ENCODE measurements around the gene AFAP1.

AFAP1 gene

DNA sequence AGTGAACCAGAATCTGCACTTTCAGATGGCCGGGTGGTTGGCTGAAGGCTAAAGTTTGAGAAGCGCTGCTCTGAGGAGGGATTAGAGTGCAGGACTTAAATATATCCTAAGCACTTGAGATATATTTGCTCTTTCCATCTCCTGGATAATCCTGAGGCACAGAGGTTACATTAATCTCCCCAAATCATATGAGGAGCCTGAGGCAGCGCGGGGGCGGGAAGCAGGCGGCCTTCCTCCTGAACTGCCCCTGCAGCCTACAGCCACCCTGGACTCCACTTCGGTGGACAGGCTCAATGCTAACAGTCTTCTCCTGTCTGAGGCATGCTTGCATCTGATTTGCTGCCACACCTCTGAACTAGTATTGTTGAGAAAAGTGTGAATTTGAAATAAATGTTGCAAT, 72.5 kb downstream of the AFAP1 start:
- DNase-seq (ENCODE audit: insufficient read length) = no peak

DNA sequence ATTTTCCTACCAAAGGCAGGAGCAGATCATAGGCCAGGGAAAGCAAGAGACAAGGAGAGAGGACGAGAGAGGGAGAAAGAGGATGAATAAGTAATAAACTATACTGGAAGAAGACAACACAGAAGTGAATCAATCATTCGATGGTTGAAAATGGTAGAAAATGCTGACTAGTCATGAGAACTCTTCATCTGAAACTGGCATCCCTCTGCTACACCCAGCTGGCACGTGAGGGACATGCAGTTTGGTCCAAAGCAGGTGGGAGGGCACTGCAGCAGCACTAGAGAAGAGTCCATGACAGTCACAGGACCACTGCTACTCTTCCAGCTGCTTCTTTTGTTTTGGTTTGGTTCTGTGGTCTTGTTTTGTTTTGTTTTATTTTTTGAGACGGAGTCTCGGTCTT, 74.1 kb downstream of the AFAP1 start:
- TF ChIP-seq POLR2AphosphoS5 (IDR thresholded peaks at IDR 0.05; ENCODE audit: low read depth, low read length) (no peak), POLR2A (IDR thresholded peaks at IDR 0.05; ENCODE audit: low read depth, low read length) (no peak), TAF1 (IDR thresholded peaks at IDR 0.05; ENCODE audit: borderline replicate concordance, low read depth, low read length) (no peak)
- FAIRE-seq (no peak), DNase-seq (ENCODE audit: insufficient read length) (no peak)

More for the DNA sequence above, 72.5 kb downstream of the AFAP1 start:
- TF ChIP-seq POLR2AphosphoS5 (IDR thresholded peaks at IDR 0.05; ENCODE audit: low read depth, low read length) (no peak), TAF1 (IDR thresholded peaks at IDR 0.05; ENCODE audit: borderline replicate concordance, low read depth, low read length) (no peak), POLR2A (IDR thresholded peaks at IDR 0.05; ENCODE audit: low read depth, low read length) (no peak)
- no peak for FAIRE-seq

DNA sequence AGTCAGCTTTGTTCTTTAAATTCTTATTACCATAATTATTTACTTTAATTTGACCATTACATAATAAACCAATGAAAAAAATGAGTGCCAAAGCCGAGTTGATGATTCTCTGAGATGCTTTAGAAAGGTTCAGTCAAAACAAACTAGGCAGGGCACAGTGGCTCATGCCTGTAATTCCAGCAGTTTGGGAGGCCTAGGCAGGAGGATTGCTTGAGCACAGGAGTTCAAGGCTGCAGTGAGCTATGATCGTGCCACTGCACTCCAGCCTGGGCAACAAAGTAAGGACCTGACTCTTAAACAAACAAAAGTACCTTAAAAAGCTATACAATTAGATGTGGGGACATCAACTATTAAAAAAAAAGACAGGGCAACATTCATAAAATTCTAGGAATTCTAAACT, 75.0 kb downstream of the AFAP1 start:
- no peak for TF ChIP-seq POLR2A (IDR thresholded peaks at IDR 0.05; ENCODE audit: low read depth, low read length)
- no peak for TF ChIP-seq TAF1 (IDR thresholded peaks at IDR 0.05; ENCODE audit: borderline replicate concordance, low read depth, low read length)
- no peak for TF ChIP-seq POLR2AphosphoS5 (IDR thresholded peaks at IDR 0.05; ENCODE audit: low read depth, low read length)
- FAIRE-seq (no peak), DNase-seq (ENCODE audit: insufficient read length) (no peak)

- FAIRE-seq (peak; percentile 85), DNase-seq (ENCODE audit: insufficient read length) (no peak)
- TF ChIP-seq POLR2A (IDR thresholded peaks at IDR 0.05; ENCODE audit: low read depth, low read length) (no peak), POLR2AphosphoS5 (IDR thresholded peaks at IDR 0.05; ENCODE audit: low read depth, low read length) (no peak), TAF1 (IDR thresholded peaks at IDR 0.05; ENCODE audit: borderline replicate concordance, low read depth, low read length) (no peak)
Measured at GRCh38 chr4:7863911-7864681, 75.6 kb downstream of the AFAP1 start.

DNA sequence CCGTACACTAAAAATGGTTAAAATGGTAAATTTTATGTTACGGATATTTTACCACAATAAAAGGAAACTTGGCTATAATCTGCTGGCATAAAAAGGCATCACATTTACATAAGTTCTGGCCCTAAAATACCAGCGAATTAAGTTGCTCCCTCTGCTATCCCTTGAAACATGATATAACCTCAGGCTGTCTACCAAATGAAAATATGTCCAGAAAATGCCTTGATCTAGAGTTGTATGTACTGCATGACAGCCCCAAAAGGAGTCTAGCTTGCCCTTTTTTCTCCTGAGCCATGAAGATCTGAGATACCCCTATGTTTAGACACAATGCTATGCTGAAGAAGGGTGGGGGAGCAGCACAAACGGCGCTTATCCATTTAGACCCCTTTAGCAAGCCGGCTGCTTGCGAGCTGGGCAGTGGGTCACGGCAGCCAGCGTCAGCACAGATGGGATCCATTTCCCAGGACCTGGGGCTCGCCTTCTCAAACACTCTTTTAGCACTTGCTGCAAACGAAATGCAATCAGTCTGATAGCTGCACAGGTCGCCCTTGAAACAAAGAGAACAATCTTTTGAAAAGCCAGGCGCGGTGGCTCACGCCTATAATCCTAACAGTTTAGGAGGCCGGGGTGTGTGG, 77.0 kb downstream of the AFAP1 start:
- DNase-seq (ENCODE audit: insufficient read length) (no peak), FAIRE-seq (no peak)
- TF ChIP-seq POLR2A (IDR thresholded peaks at IDR 0.05; ENCODE audit: low read depth, low read length) (no peak), POLR2AphosphoS5 (IDR thresholded peaks at IDR 0.05; ENCODE audit: low read depth, low read length) (no peak), TAF1 (IDR thresholded peaks at IDR 0.05; ENCODE audit: borderline replicate concordance, low read depth, low read length) (no peak)

GRCh38 chr4:7861440-7861881, 78.2 kb downstream of the AFAP1 start:
- FAIRE-seq (no peak), DNase-seq (ENCODE audit: insufficient read length) (no peak)
- TF ChIP-seq POLR2AphosphoS5 (IDR thresholded peaks at IDR 0.05; ENCODE audit: low read depth, low read length) (no peak), POLR2A (IDR thresholded peaks at IDR 0.05; ENCODE audit: low read depth, low read length) (no peak), TAF1 (IDR thresholded peaks at IDR 0.05; ENCODE audit: borderline replicate concordance, low read depth, low read length) (no peak)

DNA sequence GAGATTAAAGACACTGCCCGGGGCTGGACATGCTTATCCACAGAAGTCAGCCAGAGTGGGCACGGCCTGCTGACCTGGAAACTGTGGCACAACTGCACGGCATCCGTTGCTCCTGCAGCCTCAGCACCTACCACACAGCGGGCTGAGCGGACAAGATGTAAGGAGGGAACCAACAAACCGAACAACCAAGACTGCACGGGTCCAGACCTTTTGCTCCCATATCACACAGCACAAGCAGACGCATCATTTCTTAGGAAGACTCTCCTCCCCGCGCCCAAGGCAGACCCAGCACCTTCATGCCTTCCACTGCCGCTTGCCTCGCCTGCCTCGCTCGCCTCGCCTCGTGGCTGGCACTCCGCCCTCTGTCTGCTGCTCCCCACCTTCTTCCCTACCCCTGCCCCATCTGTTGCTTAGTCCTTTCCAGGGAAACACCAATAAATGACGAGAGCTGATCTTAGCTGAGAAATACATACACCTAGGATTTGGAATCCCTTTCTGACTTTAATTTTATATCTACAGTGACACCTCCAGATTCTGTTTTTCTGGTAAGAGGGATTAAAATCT, 79.0 kb downstream of the AFAP1 start:
- no peak for TF ChIP-seq TAF1 (IDR thresholded peaks at IDR 0.05; ENCODE audit: borderline replicate concordance, low read depth, low read length)
- no peak for FAIRE-seq
- no peak for DNase-seq (ENCODE audit: insufficient read length)

DNA sequence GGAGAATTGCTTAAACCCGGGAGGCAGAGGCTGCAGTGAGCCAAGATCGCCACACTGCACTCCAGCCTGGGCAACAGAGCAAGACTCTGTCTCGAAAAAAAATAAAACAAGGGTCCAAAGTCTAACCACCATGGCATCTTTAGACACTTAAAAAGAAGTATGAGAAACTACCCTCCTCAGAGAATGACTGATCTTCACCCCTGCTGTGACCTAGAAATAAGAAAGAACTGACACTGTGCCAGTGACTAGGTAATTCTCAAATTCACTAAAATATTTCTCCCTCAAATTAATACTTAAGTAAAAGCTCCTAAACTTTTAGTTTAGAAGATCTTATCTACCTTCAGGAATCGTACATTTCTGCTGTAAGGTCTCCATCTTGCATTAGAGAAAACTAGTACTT, 80.3 kb downstream of the AFAP1 start:
- DNase-seq (ENCODE audit: insufficient read length) (no peak), FAIRE-seq (no peak)
- TF ChIP-seq TAF1 (IDR thresholded peaks at IDR 0.05; ENCODE audit: borderline replicate concordance, low read depth, low read length) = no peak
- no peak for TF ChIP-seq POLR2AphosphoS5 (IDR thresholded peaks at IDR 0.05; ENCODE audit: low read depth, low read length)
- no peak for TF ChIP-seq POLR2A (IDR thresholded peaks at IDR 0.05; ENCODE audit: low read depth, low read length)

GRCh38 chr4:7858498-7858897, 81.2 kb downstream of the AFAP1 start:
- FAIRE-seq = no peak
- TF ChIP-seq POLR2AphosphoS5 (IDR thresholded peaks at IDR 0.05; ENCODE audit: low read depth, low read length) = no peak
- TF ChIP-seq TAF1 (IDR thresholded peaks at IDR 0.05; ENCODE audit: borderline replicate concordance, low read depth, low read length) = no peak
- TF ChIP-seq POLR2A (IDR thresholded peaks at IDR 0.05; ENCODE audit: low read depth, low read length) = no peak

DNA sequence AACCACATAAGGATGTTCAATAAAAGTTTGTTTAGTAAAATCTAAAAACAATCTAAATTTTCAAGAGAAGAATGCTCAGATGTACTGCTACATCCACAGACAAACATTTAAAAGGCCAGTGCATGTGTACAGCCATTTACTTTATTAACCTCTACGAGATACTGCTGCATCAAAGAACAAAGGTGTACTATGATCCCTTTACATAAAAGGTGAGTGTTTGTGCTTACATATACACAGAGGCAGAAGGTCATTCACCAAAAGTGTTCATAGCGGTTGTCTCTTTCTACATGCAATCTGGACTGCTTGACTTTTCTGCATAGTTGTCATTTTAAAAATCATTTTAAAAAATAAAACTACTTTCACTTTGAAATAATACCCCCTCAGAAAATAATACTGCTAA, 81.7 kb downstream of the AFAP1 start:
- FAIRE-seq (no peak), DNase-seq (ENCODE audit: insufficient read length) (no peak)
- TF ChIP-seq POLR2A (IDR thresholded peaks at IDR 0.05; ENCODE audit: low read depth, low read length) (no peak), POLR2AphosphoS5 (IDR thresholded peaks at IDR 0.05; ENCODE audit: low read depth, low read length) (no peak), TAF1 (IDR thresholded peaks at IDR 0.05; ENCODE audit: borderline replicate concordance, low read depth, low read length) (no peak)

More at GRCh38 chr4:7858498-7858897, 81.2 kb downstream of the AFAP1 start:
- DNase-seq (ENCODE audit: insufficient read length) = no peak

- DNase-seq (ENCODE audit: insufficient read length) = no peak
- FAIRE-seq = no peak
- TF ChIP-seq POLR2A (IDR thresholded peaks at IDR 0.05; ENCODE audit: low read depth, low read length) (no peak), POLR2AphosphoS5 (IDR thresholded peaks at IDR 0.05; ENCODE audit: low read depth, low read length) (no peak), TAF1 (IDR thresholded peaks at IDR 0.05; ENCODE audit: borderline replicate concordance, low read depth, low read length) (no peak)
Measured at GRCh38 chr4:7857238-7857701, 82.4 kb downstream of the AFAP1 start.

GRCh38 chr4:7855731-7856130, 83.9 kb downstream of the AFAP1 start:
- no peak for DNase-seq (ENCODE audit: insufficient read length)
- no peak for TF ChIP-seq POLR2AphosphoS5 (IDR thresholded peaks at IDR 0.05; ENCODE audit: low read depth, low read length)
- TF ChIP-seq POLR2A (IDR thresholded peaks at IDR 0.05; ENCODE audit: low read depth, low read length) = no peak
- no peak for TF ChIP-seq TAF1 (IDR thresholded peaks at IDR 0.05; ENCODE audit: borderline replicate concordance, low read depth, low read length)
- FAIRE-seq = no peak
